ENCODE data around the gene CAMKK2. TPM values are rescaled to one million over a fixed set of nuclear protein-coding genes. Genes with fewer than 3 reads are reported as not detected.

The CAMKK2 gene
- total and polyA plus RNA-seq, 9 of the 15 experiments (the other 6 are each of a cell fraction or from before 2014, with no cell fraction given): 4.3 to 32.0 (median 18.2) TPM

DNA sequence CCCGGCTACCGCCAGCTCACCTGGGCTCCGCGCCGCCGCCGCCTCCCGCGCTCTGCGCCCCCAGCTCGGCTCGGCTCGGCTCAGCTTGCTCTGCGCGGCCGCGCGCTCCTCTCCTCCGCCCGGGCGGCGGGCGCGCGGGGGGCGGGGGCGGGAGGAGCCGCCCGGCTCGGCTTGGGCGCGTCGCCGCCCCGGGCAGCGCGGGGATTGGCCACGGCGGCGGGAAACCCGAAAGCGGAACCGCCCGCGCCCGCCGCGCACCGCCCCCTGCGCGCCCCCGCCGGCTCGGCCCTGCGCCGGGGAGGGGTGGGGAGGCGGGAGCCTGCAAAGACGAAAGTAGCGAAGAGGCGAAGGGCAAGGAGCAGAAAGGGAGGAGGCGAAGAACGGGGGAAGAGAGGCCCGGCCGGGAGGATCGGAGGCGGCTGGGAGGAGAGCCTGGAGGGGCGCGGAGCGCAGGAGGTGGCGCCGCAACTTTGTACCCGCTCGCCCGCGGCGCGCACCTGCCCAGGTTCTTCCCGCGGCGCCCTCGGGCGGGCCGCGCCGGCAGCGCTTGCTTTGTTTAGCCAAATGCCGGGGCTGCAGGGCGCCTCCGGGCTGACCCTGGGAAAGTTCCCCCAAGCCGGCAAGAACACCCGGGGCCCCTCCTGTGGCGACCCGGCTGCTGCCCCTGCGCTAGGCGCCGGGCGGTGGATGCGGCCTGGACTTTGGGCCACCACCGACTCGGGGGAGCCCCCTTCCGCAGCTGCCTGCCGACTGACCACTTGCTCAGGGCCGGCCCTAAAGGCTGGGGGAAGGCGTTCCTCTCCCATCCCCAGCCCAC lies at the start of gene CAMKK2 (continued):
- TF ChIP-seq, protein P1, sequence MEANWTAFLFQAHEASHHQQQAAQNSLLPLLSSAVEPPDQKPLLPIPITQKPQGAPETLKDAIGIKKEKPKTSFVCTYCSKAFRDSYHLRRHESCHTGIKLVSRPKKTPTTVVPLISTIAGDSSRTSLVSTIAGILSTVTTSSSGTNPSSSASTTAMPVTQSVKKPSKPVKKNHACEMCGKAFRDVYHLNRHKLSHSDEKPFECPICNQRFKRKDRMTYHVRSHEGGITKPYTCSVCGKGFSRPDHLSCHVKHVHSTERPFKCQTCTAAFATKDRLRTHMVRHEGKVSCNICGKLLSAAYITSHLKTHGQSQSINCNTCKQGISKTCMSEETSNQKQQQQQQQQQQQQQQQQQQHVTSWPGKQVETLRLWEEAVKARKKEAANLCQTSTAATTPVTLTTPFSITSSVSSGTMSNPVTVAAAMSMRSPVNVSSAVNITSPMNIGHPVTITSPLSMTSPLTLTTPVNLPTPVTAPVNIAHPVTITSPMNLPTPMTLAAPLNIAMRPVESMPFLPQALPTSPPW (CRISPR knock-in tag; IDR thresholded peaks at IDR 0.05): peak; percentile 97
- TF ChIP-seq, protein P2, sequence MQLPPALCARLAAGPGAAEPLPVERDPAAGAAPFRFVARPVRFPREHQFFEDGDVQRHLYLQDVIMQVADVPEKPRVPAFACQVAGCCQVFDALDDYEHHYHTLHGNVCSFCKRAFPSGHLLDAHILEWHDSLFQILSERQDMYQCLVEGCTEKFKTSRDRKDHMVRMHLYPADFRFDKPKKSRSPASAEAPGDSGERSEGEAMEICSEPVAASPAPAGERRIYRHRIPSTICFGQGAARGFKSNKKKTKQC (CRISPR knock-in tag; IDR thresholded peaks at IDR 0.05): no peak; the same call in 1 of the 2 replicates
- TF ChIP-seq, protein P3, sequence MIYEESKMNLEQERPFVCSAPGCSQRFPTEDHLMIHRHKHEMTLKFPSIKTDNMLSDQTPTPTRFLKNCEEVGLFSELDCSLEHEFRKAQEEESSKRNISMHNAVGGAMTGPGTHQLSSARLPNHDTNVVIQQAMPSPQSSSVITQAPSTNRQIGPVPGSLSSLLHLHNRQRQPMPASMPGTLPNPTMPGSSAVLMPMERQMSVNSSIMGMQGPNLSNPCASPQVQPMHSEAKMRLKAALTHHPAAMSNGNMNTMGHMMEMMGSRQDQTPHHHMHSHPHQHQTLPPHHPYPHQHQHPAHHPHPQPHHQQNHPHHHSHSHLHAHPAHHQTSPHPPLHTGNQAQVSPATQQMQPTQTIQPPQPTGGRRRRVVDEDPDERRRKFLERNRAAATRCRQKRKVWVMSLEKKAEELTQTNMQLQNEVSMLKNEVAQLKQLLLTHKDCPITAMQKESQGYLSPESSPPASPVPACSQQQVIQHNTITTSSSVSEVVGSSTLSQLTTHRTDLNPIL (CRISPR knock-in tag; IDR thresholded peaks at IDR 0.05): no peak
- TF ChIP-seq NCOA1 (IDR thresholded peaks at IDR 0.05; ENCODE audit: low read depth) (no peak), MEF2A (IDR thresholded peaks at IDR 0.05; ENCODE audit: control insufficient read depth, low read depth, low read length) (no peak), RB1 (IDR thresholded peaks at IDR 0.05; ENCODE audit: low read depth) (peak; percentile 75), ZC3H8 (IDR thresholded peaks at IDR 0.05) (no peak), ZFX (CRISPR knock-in tag; IDR thresholded peaks at IDR 0.05) (peak; percentile 90), PML (IDR thresholded peaks at IDR 0.05; ENCODE audit: low read length) (no peak; the same call in 1 of the 2 replicates), EP400 (IDR thresholded peaks at IDR 0.05) (no peak), ZNF282 (CRISPR knock-in tag; IDR thresholded peaks at IDR 0.05) (no peak), ZNF551 (CRISPR knock-in tag; IDR thresholded peaks at IDR 0.05) (no peak), CHD1 (IDR thresholded peaks at IDR 0.05; ENCODE audit: low read length) (no peak), SP1 (CRISPR knock-in tag; IDR thresholded peaks at IDR 0.05) (peak; percentile 39; the same call in 1 of the 2 replicates), ZNF41 (CRISPR knock-in tag; conservative IDR thresholded peaks at IDR 0.05) (no peak), KLF13 (tag; IDR thresholded peaks at IDR 0.05; ENCODE audit: borderline replicate concordance, low read depth) (no peak), FOXK1 (CRISPR knock-in tag; IDR thresholded peaks at IDR 0.05; ENCODE audit: borderline replicate concordance) (no peak), TAF7 (tag; IDR thresholded peaks at IDR 0.05) (no peak), SMARCC2 (IDR thresholded peaks at IDR 0.05; ENCODE audit: low read depth) (no peak; the same call in 1 of the 2 replicates)
- TF ChIP-seq, protein P4, sequence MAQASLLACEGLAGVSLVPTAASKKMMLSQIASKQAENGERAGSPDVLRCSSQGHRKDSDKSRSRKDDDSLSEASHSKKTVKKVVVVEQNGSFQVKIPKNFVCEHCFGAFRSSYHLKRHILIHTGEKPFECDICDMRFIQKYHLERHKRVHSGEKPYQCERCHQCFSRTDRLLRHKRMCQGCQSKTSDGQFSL (CRISPR knock-in tag; IDR thresholded peaks at IDR 0.05): no peak
- TF ChIP-seq, protein P4 (tag; IDR thresholded peaks at IDR 0.05): no peak
- TF ChIP-seq, protein P5, sequence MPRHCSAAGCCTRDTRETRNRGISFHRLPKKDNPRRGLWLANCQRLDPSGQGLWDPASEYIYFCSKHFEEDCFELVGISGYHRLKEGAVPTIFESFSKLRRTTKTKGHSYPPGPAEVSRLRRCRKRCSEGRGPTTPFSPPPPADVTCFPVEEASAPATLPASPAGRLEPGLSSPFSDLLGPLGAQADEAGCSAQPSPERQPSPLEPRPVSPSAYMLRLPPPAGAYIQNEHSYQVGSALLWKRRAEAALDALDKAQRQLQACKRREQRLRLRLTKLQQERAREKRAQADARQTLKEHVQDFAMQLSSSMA (CRISPR knock-in tag; IDR thresholded peaks at IDR 0.05): no peak
- TF ChIP-seq, protein P6, sequence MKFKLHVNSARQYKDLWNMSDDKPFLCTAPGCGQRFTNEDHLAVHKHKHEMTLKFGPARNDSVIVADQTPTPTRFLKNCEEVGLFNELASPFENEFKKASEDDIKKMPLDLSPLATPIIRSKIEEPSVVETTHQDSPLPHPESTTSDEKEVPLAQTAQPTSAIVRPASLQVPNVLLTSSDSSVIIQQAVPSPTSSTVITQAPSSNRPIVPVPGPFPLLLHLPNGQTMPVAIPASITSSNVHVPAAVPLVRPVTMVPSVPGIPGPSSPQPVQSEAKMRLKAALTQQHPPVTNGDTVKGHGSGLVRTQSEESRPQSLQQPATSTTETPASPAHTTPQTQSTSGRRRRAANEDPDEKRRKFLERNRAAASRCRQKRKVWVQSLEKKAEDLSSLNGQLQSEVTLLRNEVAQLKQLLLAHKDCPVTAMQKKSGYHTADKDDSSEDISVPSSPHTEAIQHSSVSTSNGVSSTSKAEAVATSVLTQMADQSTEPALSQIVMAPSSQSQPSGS (CRISPR knock-in tag; IDR thresholded peaks at IDR 0.05): no peak

Measured in K562 (cell line).